ENCODE data around the gene CDKN2D.
"Not testable (repeated sequence)": the region's sequence is repeated elsewhere in the genome, so short reads cannot be mapped to it uniquely, and the experiment has no call there.

The CDKN2D gene

GRCh38 chr19:10533646-10534386 lies 35.0 kb downstream of the CDKN2D start:
- FAIRE-seq (no peak), DNase-seq (ENCODE audit: insufficient read length, low spot score) (no peak)

GRCh38 chr19:10532457-10532856 lies 36.3 kb downstream of the CDKN2D start:
- no peak for DNase-seq (ENCODE audit: insufficient read length, low spot score)
- TF ChIP-seq CTCF (IDR thresholded peaks at IDR 0.05; ENCODE audit: insufficient read depth, missing control alignments) = no peak

More at GRCh38 chr19:10533646-10534386, 35.0 kb downstream of the CDKN2D start:
- TF ChIP-seq CTCF (IDR thresholded peaks at IDR 0.05; ENCODE audit: insufficient read depth, missing control alignments) = no peak

GRCh38 chr19:10526887-10527286 lies 41.9 kb downstream of the CDKN2D start:
- not testable (repeated sequence) for FAIRE-seq

More at GRCh38 chr19:10532457-10532856, 36.3 kb downstream of the CDKN2D start:
- FAIRE-seq = no peak

GRCh38 chr19:10525636-10526035 lies 43.1 kb downstream of the CDKN2D start:
- FAIRE-seq = no peak
- TF ChIP-seq CTCF (IDR thresholded peaks at IDR 0.05; ENCODE audit: insufficient read depth, missing control alignments) = no peak
- no peak for DNase-seq (ENCODE audit: insufficient read length, low spot score)

More at GRCh38 chr19:10526887-10527286, 41.9 kb downstream of the CDKN2D start:
- not testable (repeated sequence) for DNase-seq (ENCODE audit: insufficient read length, low spot score)

- no peak for TF ChIP-seq CTCF (IDR thresholded peaks at IDR 0.05; ENCODE audit: insufficient read depth, missing control alignments)
- DNase-seq (ENCODE audit: insufficient read length, low spot score) (no peak), FAIRE-seq (no peak)
Observed at GRCh38 chr19:10523135-10523636, 45.6 kb downstream of the CDKN2D start.

- TF ChIP-seq CTCF (IDR thresholded peaks at IDR 0.05; ENCODE audit: insufficient read depth, missing control alignments) = no peak
- FAIRE-seq (no peak), DNase-seq (ENCODE audit: insufficient read length, low spot score) (no peak)
Observed at GRCh38 chr19:10521461-10522171, 47.2 kb downstream of the CDKN2D start.

GRCh38 chr19:10520652-10521318 lies 48.0 kb downstream of the CDKN2D start:
- FAIRE-seq = no peak

More at GRCh38 chr19:10520652-10521318, 48.0 kb downstream of the CDKN2D start:
- no peak for TF ChIP-seq CTCF (IDR thresholded peaks at IDR 0.05; ENCODE audit: insufficient read depth, missing control alignments)
- DNase-seq (ENCODE audit: insufficient read length, low spot score) = no peak
